Duodenal mucosa (tissue), 2 donors: ENCODE measurements around the gene NMBR.
"Not testable (repeated sequence)": the region's sequence is repeated elsewhere in the genome, so short reads cannot be mapped to it uniquely, and the experiment has no call there.

Source experiments
- H3K27ac ChIP-seq: one replicate; pipeline ENCODE4 v1.7.0; 2013; ENCODE audit warnings: low read depth, low read length
- H3K27me3 ChIP-seq, 2 donors: one replicate each; pipeline ENCODE4 v1.7.0; 2013; ENCODE audit warnings: low read length in 2 of 2, control low read depth in 1 of 2; ENCODE audit not compliant: insufficient read depth in 2 of 2, control insufficient read depth in 1 of 2
- H3K36me3 ChIP-seq, 2 donors: one replicate each; pipeline ENCODE4 v1.7.0; 2013; ENCODE audit warnings: low read length in 2 of 2, control low read depth in 1 of 2; ENCODE audit not compliant: insufficient read depth in 2 of 2, control insufficient read depth in 1 of 2
- H3K4me1 ChIP-seq, 2 donors: one replicate each; pipeline ENCODE4 v1.7.0; 2013; ENCODE audit warnings: low read length in 2 of 2, control low read depth in 1 of 2; ENCODE audit not compliant: insufficient read depth in 2 of 2, control insufficient read depth in 1 of 2
- H3K4me3 ChIP-seq, 2 donors: one replicate each; pipeline ENCODE4 v1.7.0; 2013; ENCODE audit warnings: low read length in 2 of 2, low read depth in 1 of 2
- H3K9ac ChIP-seq, 2 donors: one replicate each; pipeline ENCODE4 v1.7.0; 2013; ENCODE audit warnings: low read length in 2 of 2, low read depth in 1 of 2
- H3K9me3 ChIP-seq, 2 donors: one replicate each; pipeline ENCODE4 v1.7.0; 2013; ENCODE audit warnings: low read length in 2 of 2, control low read depth in 1 of 2; ENCODE audit not compliant: control insufficient read depth in 1 of 2

NMBR gene

DNA sequence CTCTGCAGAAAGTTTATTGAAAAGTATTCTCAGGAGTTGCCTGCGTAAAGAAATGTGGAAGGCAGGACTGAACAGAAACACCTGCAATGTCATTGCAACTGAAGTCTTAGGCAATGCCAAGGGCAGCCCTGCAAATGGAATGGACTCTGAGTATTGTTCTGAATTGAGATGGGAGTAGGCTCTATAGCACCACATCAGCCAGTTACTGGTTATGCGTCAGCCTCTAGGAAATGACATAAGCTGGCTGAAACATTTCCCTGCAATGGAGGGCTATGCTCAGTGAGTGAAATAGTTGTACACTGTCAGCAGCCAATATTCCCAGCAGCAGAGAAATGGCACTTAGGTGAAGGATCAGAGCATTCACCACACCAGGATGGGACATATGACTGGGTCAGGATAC is 28.0 kb downstream of the NMBR start:
- no peak overlapping the region for H3K27ac ChIP-seq
- no peaks in the 10 kb centered on the region for H3K36me3 ChIP-seq
- H3K9ac ChIP-seq = no peak overlapping the region
- H3K27me3 ChIP-seq = no peaks in the 10 kb centered on the region
- no peaks in the 10 kb centered on the region for H3K4me1 ChIP-seq
- H3K4me3 ChIP-seq = no peak overlapping the region
- no peaks in the 10 kb centered on the region for H3K9me3 ChIP-seq

DNA sequence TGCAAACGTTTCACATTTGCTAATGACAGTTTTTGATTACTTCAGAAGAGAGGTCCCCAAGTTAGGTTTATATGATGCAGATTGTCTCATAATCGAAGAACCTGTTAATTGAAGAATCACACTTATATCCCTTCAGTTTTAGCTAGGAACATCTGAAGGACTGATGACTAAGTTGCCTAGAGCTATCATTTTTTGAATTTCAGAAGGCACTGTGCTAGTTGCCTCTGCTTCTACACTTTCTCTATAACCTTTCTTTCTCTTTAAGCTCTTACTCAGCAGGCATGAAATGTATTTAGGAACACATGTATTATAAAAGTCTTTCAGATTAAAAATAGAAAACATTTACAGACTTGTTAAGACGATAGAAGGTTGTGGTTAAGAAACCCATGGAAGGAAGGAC is 28.6 kb downstream of the NMBR start:
- no peaks in the 10 kb centered on the region for H3K27me3 ChIP-seq
- no peaks in the 10 kb centered on the region for H3K36me3 ChIP-seq
- no peak overlapping the region for H3K4me3 ChIP-seq
- no peak overlapping the region for H3K9ac ChIP-seq
- H3K9me3 ChIP-seq = no peaks in the 10 kb centered on the region
- H3K4me1 ChIP-seq = no peaks in the 10 kb centered on the region
- no peak overlapping the region for H3K27ac ChIP-seq

DNA sequence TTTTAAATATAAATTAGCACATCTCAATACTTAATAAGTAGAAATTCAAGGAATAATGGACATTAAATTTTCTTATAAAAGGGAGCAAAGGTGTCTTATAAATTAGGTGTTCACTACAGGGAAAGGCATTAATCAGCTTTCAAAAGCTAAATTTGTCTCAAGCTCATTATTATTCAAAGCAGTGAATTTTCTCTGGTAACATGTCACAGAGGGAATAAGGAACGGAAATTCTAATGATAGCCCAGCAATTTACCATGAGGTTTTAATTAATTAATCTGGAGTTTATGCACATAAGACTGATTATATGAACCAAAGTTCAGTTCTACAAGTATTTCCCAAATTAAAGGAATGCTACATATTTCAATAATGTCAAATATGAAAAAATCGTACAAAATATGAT is 29.6 kb downstream of the NMBR start:
- Histone ChIP-seq H3K27ac (no peak overlapping the region), H3K27me3 (no peaks in the 10 kb centered on the region), H3K36me3 (no peaks in the 10 kb centered on the region), H3K9ac (no peak overlapping the region), H3K9me3 (no peaks in the 10 kb centered on the region), H3K4me1 (no peaks in the 10 kb centered on the region), H3K4me3 (no peak overlapping the region)

DNA sequence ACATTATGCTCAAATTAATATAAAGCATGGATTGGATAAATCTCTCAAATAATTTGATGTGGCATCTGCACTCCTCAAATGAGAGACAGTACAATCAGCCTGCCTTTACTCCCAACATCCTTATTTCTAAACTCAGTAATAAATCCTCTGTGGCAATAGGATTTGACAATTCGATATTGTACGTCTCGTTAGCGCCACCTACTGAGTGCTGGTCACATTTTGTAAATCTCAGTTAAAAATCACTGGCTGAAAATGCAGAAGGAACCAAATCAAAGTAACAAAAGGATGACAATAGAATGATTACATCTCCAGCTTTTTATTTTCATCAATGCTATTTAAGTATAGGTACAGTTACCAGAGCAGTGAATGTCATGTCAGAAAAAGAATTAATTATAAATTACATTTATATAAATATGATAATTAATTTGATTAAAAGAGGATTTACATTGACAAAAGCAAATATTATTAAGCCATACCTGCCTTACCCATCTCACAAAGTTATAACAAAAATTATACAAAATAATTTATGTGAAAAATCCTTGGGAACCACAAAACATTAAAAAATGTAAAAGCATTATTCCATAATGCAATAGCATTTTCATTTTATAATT is 34.4 kb downstream of the NMBR start:
- H3K27me3 ChIP-seq = no peaks in the 10 kb centered on the region

DNA sequence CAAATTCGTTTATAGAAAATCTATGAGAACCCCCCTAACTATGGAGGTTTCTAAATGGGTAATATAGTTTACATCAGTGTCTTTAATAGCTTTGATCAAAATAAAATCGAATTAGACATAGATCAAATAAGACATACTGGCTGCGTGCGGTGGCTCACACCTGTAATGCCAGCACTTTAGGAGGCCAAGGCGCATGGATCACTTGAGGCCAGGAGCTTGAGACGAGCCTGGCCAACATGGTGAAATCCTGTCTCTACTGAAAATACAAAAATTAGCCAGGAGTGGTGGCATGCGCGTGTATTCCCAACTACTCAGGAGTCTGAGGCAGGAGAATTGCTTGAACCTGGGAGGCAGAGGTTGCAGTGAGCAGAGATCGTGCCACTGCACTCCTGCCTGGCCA is 36.1 kb downstream of the NMBR start:
- H3K27me3 ChIP-seq, H3K36me3 ChIP-seq, H3K9me3 ChIP-seq, H3K9ac ChIP-seq, H3K4me1 ChIP-seq, H3K27ac ChIP-seq, H3K4me3 ChIP-seq: not testable (repeated sequence)

More for the DNA sequence above, 34.4 kb downstream of the NMBR start:
- Histone ChIP-seq H3K4me1 (no peaks in the 10 kb centered on the region), H3K9ac (no peak overlapping the region), H3K4me3 (no peak overlapping the region), H3K9me3 (no peaks in the 10 kb centered on the region), H3K27ac (no peak overlapping the region), H3K36me3 (no peaks in the 10 kb centered on the region)

DNA sequence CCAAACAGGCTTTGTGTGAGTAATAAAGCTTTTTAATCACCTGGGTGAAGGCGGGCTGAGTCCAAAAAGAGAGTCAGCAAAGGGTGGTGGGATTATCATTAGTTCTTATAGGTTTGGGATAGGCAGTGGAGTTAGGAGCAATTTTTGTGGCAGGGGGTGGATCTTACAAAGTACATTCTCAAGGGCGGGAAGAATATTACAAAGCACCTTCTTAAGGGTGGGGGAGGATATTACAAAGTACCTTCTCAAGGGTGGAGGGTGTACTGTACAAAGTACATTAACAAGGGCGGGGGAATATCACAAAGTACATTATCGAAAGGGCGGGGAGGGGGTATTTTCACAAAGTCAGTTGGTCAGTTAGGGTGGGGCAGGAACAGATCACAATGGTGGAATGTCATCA is 42.1 kb downstream of the NMBR start:
- H3K4me1 ChIP-seq, H3K27ac ChIP-seq, H3K27me3 ChIP-seq, H3K9ac ChIP-seq, H3K36me3 ChIP-seq, H3K9me3 ChIP-seq, H3K4me3 ChIP-seq: not testable (repeated sequence)

DNA sequence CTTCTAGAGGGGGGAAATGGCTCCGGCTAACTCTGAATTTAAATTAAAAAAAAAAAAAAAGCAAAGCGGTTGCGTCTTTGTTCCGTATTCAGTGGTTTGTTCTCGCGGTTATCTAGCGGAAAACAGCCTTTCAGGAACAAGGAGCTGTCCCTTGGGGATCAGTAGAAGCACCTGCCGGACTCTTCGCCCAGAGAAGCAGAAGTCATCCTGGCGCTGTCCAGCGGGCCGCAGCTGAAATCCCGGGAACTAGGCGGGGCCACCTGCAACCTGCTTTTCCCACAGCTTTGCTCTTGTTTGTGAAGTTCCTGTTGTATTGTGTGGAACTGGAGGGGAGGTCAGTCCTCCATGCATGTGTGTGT is 58.1 kb downstream of the NMBR start:
- no peak overlapping the region for H3K4me3 ChIP-seq
- H3K27ac ChIP-seq = no peak overlapping the region
- H3K9ac ChIP-seq = no peak overlapping the region

DNA sequence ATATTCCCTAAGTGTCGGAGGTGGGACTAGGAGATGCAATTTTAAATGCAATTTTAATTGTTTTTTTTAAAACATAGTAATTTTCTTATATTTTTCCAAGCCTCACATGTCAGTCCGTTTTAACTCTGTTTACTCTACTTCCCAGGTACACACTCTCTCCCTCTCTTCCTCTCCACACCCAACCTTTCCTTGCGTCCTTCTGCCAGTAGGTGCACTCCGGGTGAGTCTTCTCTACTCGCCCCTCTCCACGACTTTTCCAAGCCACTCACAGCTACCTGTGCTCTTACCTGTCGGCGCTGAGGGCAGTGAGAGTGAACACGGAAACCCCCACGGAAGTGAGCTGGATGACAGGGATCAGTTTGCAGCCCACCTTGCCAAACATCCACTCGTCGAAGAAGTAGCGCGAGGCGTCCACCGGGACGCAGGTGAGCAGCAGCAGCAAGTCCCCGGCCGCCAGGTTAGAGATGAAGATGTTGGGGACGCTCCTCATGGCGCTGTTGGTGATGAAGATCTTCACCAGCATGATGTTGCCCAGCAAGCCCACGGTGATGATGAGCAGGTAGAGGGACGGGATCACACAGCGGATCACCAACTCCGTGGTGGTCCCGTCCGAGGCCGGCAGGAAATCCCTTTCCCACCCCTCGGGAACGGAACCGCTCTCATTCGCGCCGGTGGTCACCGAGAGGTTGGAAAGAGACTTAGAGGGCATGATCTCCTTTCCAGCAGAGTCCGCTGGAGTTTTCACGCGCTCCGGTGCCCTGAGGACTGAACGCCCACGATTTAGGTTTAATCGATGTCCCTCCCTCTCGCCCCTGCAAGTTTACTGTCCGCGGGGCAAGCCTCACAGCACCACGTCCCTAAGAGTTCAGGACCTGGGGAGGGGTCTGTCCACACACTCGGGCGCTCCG is 58.7 kb downstream of the NMBR start:
- Histone ChIP-seq H3K27ac (no peak overlapping the region), H3K9ac (no peak overlapping the region), H3K4me1 (no peaks in the 10 kb centered on the region), H3K9me3 (no peaks in the 10 kb centered on the region), H3K4me3 (no peak overlapping the region), H3K27me3 (peaks cover 0 to 6% of the 10 kb centered on the region in 2 donors), H3K36me3 (no peaks in the 10 kb centered on the region)

More for the DNA sequence above, 58.1 kb downstream of the NMBR start:
- H3K36me3 ChIP-seq = no peaks in the 10 kb centered on the region
- H3K4me1 ChIP-seq = no peaks in the 10 kb centered on the region
- H3K27me3 ChIP-seq = peaks cover 0 to 6% of the 10 kb centered on the region in 2 donors
- no peaks in the 10 kb centered on the region for H3K9me3 ChIP-seq

DNA sequence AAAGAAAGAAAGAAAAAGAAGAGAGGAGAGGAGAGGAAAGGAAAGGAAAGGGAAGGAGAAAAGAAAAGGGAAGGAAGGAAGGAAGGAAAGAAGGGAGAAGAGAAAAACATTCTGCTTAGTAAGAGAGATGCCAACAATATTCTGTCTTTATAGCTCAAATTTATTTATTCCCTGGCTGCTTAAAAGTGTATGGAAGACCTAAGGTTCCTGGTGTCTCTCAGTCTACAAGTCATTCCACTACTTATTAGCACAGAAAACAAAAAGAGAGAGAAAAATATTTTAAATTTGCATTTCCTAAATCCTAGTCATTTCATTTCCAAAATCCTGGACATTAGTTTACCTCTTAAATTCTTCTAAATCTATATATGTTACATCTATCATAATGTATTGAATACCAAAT is 67.8 kb downstream of the NMBR start:
- no peak overlapping the region for H3K27ac ChIP-seq
- no peaks in the 10 kb centered on the region for H3K9me3 ChIP-seq
- no peaks in the 10 kb centered on the region for H3K4me1 ChIP-seq
- no peaks in the 10 kb centered on the region for H3K27me3 ChIP-seq
- no peak overlapping the region for H3K4me3 ChIP-seq
- no peaks in the 10 kb centered on the region for H3K36me3 ChIP-seq
- H3K9ac ChIP-seq = no peak overlapping the region

DNA sequence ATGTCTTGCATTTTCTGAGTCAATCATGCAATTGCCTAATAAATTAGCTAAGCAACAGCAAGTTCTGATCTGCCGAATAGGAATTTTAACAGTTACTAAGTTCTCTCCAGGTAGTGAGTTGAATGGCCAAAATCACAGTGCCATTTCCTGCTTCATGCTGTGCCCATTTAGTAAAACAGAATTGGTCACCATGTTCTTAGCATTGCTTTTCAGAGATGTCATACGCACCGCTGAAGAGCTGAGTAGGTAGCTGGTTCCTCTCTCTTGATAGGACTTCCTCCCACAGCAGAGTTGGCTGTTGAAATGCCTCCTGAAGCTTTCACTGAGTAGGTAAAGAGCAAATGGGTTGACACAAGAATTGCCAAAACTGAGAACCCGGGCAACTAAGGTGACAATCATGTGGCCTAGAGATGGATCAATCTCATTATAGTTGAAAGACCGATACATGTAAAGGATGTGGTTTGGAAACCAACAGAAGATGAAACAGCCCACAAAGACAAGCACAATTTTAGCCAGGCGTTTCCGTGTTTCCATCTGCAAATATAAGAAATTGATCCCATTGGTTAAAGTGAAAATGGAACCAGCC is 71.3 kb downstream of the NMBR start:
- H3K27ac ChIP-seq = no peak overlapping the region
- no peaks in the 10 kb centered on the region for H3K27me3 ChIP-seq
- no peaks in the 10 kb centered on the region for H3K36me3 ChIP-seq
- no peak overlapping the region for H3K4me3 ChIP-seq
- no peaks in the 10 kb centered on the region for H3K4me1 ChIP-seq
- no peaks in the 10 kb centered on the region for H3K9me3 ChIP-seq
- no peak overlapping the region for H3K9ac ChIP-seq
